T-helper 1 cell (primary cell): ENCODE results near the gene RAD51B.

Source experiments
- DNase-seq, 5 donors: peaks; one replicate each; pipeline ENCODE4 v3.0.0-alpha.2; 2012 to 2020

RAD51B gene

DNA sequence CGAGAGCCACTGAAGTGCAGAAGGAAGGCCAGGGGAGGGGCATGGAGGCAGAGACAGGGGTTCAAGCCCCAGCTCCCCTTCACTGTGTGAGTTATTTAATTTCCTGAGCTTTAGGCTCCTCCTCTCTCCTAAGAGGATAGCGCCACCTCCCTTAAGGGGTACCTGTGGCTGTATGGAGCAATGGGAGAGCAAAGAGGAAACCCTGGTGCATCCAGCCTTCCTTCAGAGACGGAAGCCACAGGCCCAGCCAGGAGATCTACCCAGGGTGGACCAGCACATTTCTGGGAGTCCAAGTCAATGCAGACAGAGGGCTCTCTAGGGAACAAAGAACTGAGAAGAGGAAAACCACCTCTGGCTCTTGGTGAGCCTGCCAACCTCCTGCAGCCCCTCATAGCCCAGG, 883.0 kb downstream of the RAD51B start:
- no peak for DNase-seq

DNA sequence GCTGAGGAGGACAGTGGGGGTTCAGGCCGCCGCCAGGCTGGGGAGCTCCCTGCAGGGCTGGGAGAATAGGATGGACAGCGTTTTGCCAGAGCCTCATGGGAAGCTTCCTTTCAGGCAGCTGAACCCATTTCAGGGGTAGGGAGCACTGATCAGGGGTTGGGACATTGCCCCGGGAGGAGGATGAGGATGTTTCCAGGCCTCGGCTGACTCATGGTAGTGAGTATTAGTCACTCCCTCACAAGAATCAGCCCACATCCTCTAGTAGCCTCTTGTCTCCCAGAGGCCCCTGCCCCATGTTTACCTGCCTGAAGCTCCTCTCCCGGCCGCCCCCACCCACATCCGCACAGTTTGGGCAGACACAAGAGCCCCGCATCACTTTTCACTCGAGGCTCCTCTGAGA, 883.5 kb downstream of the RAD51B start:
- no peak for DNase-seq

DNA sequence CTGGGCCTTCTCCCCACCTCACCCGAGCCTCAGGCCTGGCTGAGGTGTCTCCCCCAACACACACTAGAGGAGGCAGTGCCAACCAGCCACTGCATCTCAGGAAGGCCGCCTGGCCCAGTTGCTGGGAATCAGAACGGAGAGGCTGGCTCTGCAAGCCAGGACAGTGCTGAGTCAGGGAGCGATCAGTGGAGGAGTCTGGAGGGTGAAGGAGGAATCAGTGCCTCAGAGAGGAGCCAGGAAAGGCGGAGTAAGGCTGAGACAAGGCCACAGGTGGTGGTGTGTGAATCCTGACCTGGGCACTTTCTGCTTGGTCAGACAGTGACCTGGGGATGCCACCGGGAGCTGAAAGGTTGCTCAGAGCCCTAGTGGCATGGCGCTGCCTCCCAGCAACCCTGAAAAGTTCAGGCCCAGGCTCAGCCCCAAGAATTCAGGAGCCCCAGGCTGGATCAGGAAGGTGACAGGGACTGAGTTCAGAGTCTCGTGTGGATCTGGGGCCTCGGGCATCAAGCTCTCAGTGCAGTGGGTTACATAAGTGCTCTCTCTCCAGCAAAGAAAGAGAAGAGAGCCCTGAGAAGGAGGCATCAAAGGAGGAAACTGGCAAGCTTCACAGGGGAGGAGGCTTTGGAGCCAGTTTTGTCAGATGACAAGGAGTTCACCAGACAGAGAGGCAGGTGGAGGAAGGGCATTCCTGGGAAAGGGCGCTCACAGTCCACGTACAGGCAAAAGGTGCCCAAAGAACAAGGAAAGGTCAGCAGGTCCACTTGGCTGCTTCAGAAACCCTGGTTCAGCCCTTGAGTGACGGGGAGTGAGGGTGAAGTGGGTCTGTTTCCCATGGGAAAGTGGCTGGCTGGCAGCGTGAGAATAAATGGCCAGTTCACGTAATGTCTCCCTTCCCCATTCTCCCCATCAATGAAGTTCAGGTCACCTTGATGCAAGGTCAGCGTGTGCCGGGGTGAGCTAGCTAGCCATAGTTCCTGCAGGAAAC, 885.4 kb downstream of the RAD51B start:
- DNase-seq = no peak

DNA sequence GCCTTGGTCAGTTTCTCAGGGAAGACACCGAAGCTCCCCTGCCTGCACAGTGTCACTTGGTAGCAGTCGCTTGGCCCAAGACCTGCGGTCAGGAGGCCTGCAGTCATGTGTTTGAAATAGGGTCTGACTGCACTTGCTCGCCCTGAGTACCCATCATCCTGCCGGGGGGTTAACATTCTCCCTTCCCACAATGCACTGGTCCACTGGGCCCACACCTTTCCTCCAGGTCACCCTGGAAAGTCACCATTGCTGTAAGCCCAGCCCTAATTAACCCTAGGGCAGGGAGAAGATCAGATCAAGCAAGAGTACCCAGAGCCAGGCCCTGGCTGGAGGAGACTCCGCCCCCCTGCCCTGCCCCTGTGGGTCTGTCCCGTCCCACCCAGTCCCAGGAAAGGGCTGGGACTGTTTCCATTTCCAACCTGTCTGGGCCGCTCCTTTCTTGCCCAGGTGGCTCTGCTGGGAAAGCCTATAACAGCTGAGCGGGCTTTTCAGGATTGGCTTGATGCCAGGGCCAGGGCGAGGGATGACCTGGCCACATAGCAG, 886.2 kb downstream of the RAD51B start:
- DNase-seq = no peak

DNA sequence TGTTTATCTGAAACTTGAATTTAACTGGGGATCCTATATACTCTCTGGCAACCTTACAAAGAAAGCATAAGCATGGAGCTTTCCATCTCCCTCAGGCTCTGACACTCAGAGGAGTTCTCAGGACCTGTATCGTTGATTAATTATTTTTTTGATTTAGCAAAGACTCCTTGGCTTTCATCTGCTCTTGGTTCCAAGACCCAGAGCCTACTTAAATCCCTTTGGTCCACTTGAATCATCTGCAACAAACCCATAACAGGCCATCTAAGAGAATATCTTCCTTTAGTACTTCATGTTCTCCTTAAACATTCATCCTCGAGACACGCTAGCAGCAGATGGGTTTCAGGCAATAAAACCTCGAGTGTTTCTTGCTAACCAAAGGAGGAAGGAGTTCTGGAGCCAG, 887.9 kb downstream of the RAD51B start:
- DNase-seq = no peak

DNA sequence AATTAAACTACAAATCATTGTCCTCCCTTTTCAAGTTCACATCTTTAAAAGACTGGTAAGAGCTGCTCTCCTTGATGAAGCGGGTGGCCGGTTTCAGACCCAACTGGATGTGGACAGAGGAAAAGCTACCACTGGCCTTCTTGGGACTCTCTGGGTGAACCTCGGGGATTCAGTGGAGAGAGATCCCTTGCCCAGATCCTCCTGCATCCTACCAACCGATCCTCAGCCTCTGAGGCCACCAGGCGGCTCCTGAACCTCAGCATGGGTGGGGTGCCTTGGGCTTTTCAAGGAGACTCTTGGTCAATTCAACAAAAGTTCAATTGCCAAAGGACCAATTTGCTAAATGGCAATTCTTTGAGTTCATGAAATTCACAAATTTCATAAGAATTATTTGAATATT, 888.8 kb downstream of the RAD51B start:
- DNase-seq = no peak

DNA sequence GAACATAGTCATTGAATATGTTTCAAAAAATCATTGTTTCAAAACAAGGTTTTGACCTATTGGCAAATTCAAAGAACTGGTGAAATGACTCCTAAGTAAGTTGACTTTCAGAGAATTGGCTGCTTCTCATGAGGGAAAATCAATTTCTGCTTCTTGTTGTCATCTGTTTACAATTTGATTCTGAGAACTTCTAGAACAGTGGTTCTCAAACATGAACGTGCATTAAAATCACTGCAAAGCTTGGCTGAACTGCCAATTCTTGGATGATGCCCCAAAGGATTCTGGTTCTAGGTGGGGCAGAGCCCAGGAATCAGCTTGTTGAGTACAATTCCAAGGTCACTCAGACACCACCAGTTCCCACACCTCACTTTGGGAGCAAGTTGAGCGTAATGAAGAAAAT, 889.4 kb downstream of the RAD51B start:
- DNase-seq = no peak

DNA sequence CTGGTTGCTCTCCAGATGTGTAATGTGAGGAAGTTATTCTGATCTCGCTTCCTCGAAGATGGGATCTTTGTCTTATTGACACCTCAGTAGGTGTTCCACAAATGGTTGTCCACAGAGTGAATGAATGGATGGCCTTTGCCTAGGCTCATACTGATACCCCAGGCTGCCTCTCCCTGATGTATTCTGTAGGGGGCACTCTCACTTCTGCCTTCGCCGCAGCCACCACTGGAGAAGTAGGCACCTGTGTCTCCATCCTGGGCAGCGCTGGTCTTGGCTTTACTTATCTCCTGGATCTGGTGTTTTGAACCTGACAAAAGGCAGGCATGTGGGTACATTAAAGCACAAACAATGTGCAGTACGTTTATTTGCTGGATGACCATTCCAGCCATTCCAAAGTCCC, 891.2 kb downstream of the RAD51B start:
- no peak for DNase-seq

DNA sequence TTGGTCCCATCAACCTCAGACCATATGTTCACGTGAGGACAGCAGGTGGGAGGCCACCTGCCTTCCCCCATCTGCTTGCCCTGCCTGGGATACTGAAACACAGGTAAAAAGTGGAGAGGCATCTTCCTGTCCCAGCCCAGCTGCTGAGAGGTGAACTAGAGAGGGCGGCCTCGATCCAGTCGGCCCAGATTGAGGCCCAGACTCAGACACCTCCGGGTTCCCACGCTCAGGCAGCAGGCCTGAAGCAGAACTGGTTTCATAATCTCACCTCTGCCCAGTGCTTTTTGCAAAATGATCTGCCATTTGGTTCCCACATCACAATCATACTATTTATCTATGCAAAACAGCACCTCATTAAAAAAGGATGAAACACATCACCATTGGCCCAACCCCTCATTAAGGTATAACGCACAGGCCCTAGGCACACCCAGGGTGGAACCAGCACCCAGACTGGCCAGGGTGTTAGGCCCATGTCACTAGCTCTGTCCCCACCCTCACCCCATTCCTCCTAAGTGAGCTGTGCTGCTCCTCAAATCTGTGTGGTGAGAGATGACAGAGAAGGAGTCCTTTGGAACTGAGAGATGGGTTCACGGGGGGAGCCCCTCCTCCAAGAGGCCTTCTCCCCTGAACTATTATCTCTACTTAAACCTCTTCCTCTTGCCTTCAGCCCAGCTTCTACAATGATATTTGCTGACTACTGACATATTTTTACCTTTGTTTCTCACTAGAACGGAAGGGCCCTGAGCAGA, 892.2 kb downstream of the RAD51B start:
- DNase-seq = peak in 1 of 5 donors; percentile 12

DNA sequence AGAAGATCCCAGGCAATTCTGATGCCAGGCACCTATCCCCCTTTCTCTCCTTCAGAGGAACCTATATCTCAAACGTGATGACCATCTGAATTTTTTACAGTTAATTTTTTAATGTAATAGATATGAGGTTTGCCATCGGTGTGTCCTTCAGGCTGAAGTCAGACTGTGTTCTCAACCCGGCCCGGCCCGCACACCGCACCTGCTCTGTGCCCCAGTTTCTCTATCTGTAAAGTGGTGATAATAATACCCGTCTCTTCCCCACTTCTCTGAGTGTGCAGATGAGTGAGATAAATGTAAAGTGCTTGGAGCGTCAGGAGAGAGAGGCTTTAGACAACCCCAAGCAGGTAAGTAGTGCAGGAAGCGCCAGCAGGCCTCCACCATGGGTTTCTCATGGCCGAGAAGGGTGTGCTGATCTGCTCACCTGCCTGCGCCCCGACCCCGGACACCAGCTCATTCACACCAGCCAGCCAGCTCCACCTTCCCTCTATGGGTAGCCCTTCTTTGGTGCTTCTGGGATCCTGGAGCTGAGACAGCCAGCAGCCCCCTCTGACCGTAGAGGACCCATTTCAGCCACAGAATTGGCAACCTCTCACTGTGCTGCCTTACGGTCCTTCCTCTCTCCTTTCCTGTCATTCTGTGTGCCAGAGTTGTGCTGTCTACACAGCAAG, 893.3 kb downstream of the RAD51B start:
- no peak for DNase-seq

DNA sequence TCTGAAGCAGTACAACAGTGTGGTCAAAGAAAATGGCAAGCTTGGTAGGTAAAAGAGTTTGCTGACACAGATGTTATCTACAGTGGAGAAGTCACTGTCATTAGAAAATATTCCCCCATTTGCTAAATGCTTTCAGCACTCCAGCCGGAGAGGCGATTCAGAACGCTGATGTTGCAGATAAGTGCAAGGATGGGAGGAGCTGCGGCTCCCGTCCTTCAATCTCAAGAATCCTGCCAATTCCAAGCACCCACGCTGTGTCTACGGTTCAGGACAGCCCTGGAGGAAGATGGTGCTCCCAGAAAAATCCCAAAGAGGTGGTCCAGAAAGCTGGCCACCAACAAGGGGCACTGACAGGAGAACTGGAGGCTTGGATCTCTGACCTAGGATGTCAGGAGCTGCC, 894.2 kb downstream of the RAD51B start:
- no peak for DNase-seq

DNA sequence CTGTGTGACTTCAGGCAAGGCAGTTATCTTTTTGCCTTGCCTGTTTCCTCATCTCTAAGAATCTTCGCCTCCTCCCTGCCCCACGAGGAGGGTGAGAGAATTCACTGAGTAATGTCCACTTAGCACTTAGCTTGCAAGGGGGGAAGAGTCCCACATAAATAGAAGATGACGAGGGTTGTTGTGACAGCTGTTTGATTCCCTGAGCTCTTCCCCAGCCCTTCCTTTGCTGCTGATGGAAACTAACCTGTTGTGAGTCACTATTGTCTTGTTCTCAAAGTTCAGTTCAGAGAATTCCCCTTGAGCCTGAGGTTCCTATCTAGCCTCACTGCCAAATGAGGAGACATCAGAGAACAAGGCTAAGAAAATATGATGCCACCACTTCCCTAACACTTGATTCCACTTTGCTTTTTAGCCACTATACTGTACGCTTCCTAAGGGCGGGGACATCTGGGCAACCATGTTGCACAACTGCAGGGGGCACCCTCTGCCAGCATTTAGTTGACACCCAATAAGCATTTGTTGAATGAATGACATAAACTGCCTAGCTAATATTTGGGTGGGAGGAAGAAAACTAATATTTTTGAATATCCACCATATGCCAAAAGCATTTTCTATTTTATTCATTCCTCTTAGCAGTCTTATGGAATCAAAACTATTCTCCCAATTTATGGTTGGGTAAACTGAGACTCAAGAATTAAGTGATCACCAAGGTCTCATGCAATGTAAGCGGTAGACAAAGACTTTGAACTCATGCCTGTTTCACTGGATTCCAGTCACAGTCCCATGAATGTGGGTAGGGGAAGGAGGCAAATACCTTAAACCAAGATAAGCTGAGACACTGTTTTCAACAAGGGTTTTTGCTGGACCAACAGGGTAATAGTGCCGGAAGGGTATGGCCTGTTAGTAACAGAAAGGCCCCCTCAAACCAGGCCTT, 895.7 kb downstream of the RAD51B start:
- DNase-seq = no peak

DNA sequence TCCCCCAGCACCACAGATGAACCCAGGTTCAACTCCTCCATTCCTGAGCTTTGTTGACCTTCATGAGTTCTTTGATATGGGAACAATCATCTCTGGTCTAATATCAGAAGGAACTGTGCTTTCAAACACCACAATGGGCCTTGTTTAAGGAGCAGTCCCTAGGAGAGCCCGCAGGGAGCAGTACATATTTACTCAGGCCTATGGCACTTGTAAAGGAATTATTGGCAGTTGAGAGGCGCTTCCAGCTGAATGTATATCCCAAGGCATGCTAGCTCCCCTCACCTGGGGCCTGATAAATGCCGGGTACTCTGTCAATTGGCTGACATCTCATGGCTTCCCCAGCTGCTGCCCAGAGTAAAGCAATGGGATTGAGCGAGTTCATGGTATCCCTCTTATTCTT, 897.1 kb downstream of the RAD51B start:
- no peak for DNase-seq

DNA sequence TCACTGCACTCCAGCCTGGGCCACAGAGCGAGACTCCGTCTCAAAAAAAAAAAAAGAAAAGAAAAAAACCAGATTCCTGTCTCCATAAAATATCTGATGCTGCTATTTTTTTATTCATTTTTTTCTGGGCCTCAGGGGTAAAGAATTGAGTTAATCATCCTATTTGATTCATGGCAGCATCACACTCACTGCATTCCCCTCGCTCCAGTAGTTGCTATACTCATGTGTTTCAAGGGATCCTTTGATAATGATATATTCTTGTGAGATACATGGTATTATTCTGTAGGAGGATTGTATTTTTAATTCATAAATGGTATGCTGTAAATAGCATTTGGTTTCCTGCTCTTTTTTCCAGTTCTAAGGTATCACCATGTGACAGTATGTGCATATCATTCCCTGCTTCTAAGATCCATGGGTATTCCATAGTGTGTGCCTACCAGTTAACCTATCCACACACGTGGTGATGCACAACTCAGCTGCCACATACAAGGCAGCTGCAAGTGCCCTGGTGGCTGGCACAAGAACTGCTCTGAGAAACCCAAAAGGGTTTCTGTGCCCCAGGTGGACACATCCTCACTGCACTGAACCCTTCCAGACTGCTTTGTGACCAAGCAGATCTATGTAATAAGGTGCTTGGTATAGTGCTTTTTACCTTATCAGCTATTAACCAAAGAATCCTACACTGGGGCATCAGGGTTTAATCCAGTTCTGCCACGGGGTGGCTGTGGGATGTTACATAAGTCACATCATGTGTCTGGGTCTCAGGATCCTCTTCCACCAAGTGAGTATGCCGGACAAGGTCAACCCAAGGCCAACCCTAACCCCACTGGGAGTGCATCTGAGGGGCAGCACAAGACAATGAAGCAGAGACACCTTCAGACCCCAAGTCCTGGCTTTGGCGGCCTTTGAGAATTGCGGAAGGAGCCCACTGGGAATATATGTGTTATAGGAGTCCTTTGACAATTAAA, 898.7 kb downstream of the RAD51B start:
- peak in 1 of 5 donors; percentile 33 for DNase-seq

DNA sequence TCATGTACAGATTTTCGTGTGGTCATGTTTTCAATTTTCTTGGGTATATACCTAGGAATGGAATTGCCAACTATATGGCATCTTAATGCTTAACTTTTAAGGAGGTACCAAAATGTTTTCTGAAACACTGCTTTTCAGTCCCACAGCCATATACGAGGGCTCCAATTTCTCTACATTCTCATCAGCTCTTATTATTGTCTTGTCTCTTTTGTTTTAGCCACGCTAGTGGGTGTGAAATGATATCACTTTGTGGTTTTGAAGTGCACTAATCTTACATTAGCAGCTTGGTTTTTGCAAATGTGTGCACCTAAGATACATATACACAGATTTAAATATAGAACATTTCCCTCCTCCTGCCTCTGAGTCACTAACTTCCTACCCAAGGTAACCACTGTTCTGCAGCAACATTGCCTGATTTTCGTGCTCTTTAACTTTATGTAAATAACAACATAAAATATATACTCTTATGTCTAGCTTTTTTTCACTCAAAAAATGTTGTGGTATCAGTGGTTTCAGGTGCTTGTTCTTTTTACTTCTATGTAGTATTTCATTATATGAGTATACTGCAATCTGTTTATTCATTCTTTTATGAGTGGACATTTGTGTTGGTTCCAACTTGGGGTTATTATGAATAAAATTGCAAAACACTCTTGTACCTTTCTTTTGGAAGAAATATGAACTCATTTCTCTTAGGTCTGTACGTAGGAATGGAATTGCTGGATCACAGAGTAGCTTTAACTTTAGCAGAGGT, 900.2 kb downstream of the RAD51B start:
- peak in 1 of 5 donors; percentile 70 for DNase-seq

DNA sequence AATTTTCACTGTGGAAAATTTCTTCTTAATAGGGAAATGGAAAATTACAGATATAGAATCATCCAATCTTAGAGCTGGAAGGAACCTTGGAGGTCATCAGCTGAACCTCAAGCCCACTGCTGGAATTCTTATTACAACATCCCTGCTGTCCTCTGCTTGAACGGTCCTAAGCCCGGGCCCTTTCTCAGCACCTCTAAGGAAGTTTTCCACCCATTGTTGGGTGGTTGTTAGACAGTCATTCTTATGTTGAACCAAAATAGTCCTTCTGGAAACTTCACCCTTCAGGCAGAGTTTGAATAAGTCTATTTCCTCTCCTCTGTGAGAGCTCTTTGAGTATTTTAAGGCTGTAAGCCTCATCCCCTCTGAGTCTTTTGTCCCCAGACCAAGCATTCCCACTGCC, 902.6 kb downstream of the RAD51B start:
- DNase-seq = no peak

DNA sequence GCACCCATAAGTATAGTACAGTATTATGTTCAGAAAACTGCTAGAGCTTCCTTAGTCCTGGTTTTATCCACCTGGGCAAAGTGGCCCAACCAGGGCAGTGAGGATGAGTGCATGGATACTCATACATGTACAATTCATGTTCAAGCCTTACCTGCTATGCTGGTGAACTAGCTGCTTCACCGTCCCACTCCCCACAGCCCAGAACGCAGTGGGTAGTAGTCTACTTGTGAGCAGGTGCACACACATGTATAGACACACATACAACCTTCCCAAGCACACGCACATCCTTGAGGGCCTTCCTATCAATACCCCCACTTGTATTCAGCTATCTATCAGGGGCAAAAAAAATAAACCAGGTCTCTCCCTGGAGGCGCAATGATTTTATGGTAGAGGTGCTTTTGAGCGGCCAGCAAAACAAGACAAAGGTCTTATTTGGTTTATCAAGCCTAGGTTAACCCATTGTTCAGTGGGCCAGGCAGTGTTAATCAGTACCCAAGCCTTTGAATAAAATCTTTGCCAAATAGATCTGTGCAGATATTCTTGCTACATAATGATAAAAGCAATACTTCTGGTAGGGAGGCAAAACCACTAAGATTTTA, 903.5 kb downstream of the RAD51B start:
- no peak for DNase-seq

DNA sequence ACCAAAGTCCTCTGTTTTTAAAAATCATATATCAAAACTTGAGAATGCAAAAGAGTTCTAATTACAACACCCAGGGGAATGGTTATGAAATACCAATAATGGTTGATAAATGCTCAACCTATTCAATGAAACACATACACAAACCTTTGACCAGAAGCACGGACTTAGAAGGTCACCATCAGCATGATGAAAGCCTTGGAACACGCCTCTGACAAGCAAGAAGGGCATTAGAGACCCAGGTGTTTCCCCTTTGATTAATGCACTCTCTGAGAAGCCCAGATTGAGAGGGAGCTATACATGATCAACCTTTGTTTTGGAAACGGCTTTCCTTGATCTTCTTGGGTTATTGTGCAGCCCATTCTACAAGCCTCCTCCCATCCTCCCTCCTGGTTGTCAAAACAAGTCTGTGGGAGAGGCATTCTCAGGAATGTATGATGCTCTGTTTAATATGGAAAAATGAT, 904.3 kb downstream of the RAD51B start:
- no peak for DNase-seq

DNA sequence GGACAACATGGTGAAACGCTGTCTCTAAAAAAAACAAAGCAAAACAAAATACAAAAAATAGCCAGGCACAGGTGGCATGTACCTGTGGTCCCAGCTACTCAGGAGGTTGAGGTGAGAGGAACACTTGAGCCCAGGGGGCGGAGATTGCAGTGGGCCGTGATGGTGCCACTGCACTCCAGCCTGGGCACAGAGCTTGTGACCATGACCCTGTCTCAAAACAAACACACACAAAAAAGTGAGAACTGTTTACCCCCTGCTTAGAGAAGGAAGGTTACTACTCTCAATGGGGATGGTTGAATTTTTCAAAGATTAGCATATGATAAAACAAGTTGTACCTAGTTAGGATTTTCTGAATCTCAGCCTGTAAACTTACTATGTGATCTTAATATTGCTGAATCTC, 905.3 kb downstream of the RAD51B start:
- no peak for DNase-seq
